ENCODE data around the gene VWA8.

VWA8 gene

DNA sequence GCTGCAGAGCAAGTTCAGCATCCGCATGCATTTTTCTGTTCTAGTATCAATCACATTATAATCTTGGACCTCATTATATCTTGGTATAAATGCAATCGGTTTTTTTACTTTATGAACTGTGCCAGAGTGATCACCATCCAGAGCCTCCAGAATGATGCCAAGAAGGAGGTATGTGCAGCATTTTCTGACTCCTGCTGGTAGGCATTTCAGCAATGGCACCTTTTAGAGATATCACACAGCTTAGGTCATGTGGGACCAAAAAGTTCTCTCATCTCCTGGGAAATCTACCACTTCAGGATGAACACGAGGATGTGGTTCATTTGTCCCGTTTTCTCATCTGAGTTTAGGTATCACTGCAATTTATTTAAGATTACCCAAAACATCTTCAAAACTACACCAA is 220.4 kb downstream of the VWA8 start:
- no peak for DNase-seq

GRCh38 chr13:41722684-41723535 is 238.0 kb downstream of the VWA8 start:
- no peak for DNase-seq

DNA sequence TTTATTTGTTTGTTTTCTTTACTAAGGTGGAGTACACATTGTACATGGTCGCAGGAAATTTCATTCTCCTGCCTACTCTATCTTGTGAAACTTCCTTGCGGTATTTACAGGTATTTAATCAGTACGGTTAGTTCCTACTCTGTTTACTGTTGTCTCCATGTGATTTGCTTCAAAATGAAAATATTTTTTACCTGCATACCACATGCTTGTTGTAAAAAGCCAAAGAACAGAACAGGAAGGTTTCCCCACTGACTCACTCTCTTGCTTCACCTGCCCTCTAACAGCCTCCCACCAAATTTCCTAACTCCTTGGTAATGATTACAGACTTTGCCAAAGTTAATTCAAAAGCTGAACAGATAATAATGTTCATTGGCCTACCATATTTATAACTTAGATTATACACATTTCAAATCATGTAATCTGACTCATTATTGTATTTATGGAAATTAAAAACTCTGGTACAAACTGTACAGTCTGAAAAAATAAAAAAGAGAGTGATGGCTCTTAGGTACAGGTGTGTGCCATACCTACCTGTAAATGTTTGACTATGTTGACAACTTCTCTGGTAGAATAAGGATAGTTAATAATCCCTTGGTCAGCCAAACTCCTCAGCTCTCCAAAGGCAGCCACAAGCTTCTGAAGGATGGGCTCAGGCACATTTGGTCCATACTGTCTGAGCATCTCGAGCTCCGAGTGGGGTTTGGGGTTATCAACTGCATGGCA is 239.9 kb downstream of the VWA8 start:
- DNase-seq: no peak

GRCh38 chr13:41716236-41716635 is 244.7 kb downstream of the VWA8 start:
- DNase-seq: no peak

DNA sequence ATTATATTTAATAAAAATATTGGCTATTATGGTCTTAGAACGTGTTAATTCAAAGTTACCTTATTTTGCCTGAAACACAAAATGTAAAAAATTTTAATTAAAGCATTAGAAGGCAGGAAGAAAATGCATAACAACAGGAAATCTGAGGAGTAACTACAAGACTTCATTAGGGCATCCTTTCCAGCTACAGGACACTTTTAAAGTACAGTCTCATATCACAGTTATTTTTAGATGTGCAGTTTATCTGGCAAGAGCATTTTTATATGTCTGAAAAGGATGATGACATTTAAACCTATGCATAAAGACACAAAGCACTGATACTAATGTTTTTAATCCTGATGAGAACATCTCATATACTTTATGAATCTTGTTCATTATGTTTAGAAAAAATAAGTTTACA is 247.5 kb downstream of the VWA8 start:
- no peak for DNase-seq

DNA sequence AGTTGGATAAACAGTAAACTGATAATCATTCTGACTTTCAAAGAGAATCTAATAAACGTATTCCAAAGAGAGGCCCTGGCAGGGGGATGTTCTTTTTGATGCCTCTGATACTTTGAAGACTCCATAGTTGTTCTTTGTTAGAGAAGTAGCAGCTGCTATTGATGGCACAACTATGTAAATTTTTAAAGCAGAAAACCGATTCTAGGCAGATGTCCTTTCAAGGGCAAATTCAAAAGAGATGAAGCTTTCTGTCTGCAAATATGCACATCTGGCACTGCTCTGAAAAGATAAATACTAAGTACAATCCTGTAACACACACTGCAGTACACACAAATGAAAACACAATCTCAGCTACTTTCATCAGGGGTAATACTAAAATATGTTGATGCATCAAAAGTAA is 250.1 kb downstream of the VWA8 start:
- no peak for DNase-seq

DNA sequence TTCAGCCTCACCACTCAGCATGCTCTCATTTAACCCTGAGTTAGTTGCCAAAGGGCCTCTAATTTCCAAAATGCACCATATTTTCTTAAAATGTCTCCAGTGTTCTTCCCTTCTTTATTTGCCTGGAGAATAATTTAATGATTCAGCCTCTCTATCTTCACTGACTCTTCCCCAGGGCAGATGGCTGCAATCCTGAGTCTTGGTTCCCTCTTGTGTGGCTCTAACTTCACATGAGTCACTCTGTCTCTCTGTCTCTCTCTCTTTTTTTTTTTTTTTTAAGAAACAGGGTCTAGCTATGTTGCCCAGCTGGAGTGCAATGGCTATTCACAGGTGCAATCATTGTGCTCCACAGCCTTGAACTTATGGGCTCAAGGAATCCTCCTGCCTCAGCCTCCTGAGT is 251.4 kb downstream of the VWA8 start:
- DNase-seq: no peak

DNA sequence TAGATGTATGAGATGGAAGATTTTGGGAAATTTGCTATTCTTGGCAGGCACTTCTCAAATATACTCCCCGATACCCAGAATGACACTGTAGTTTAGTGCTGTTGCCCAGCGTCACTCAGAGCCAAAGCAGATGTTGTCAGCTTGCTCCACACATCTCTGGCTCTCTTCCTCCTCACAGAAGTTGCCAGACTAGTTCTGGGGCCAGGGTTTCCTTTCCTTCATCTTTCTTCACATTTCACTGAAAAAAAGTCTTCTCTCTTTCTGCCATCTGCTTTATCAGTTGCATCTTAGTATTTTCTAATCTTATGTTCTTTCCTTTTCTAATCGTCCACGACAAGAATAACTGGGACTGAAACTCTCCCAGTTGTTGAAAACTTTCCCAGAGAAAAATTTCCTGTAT is 252.2 kb downstream of the VWA8 start:
- no peak for DNase-seq

DNA sequence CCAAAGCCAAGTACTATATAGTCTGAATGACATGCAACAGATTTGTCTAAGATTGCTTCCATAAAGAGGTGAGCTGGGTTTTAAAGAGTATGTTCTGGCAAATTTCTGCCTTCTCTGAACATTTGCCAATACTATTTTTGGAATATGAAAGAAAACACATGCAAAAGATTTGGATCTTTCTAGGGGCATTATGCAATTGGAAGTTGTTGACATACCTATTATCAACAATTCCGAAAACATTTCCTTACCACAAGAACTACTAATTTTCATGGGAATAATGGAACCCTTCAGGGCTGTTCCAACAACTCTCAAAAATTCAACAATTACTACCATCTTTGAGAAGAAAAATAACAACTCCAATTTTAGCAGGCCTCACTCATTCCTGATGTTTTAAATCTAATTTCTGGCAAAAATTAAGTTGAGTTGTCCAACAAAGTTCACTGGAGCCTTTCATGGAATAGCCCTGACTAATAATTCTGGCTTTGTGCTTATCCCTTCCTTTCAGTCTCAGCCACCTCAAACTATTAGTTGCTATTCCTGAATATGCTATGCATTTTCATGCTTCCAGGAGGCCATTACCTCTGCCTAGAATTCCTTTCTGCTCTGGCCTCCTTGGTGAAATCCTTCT is 253.6 kb downstream of the VWA8 start:
- DNase-seq: no peak

DNA sequence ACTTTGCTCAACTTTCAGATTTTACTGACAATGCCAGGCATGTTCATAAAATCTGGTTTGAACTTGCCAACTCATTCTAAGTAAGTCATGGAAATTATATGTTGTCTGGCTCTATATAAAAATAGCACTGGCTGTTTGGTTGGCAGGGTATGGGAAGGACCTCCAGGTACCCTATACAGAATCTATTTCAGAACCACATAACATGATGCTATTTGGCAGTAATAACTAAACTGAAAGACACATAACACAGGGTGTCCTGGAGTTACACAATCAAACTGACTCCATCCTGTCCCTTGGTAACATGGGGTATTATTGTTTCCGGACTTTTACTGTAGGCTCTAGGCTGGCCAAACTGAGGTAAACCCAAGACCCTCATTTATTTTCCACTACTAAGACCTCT is 254.8 kb downstream of the VWA8 start:
- DNase-seq: no peak

DNA sequence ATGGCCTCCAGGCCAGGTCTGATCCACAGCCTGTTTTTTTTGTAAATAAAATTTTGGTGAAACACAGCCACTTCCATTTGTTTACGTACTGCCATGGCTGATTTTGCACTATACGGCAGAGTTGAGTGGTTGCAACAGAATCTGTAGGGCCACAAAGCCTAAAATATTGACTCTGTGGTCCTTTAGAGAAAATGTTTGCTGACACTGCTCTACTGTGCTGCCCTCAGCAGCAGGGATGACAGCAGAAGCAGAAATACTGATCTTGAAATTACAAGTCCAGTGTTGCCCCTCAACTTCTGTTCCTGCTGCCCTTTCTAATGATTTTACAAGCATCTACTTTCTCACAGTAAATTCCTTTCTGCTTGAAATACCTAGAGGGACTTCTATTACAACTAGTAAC is 258.4 kb downstream of the VWA8 start:
- no peak for DNase-seq

- no peak for DNase-seq
These were observed 259.2 kb downstream of the VWA8 start for GRCh38 chr13:41701676-41702075.

GRCh38 chr13:41700790-41701310 is 260.1 kb downstream of the VWA8 start:
- DNase-seq: no peak

- no peak for DNase-seq
These were observed 261.1 kb downstream of the VWA8 start for GRCh38 chr13:41699759-41700158.

GRCh38 chr13:41697578-41697977 is 263.3 kb downstream of the VWA8 start:
- no peak for DNase-seq

- DNase-seq: no peak
These were observed 264.5 kb downstream of the VWA8 start for GRCh38 chr13:41696163-41697003.

DNA sequence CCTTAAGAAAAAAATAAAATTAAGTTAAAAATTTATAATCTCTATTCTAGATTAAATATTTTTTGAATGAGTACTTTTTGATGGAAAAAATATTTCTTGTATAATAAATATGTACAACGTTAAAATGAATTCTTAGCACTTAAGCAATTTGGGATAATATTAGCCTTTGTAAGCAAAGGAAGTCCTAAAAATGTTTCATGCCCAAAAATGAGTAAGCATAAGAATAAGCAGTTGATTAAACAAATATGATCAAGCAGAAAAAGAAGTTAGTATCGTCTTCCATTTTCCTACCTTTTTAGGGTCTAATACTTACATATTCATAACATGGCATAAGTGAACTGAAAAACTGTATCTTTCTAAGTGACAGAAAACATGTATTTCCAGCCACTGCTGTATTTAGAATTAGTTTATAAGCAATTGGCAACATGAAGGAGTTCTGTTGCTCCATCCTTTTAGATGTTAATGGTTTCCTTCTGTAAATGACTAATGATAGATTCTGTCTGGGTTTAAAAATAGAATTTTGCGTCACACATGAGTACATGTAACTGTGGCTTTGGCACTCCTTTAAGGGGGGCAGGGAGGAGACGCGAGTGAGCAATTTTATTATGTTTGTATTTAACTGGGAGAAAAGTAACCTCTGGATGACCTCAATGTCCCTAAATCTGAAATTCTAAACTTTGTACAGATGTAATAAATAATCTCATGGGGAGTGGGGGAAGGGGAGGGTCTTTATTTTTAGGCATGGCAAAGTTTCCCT is 266.2 kb downstream of the VWA8 start:
- DNase-seq: no peak

DNA sequence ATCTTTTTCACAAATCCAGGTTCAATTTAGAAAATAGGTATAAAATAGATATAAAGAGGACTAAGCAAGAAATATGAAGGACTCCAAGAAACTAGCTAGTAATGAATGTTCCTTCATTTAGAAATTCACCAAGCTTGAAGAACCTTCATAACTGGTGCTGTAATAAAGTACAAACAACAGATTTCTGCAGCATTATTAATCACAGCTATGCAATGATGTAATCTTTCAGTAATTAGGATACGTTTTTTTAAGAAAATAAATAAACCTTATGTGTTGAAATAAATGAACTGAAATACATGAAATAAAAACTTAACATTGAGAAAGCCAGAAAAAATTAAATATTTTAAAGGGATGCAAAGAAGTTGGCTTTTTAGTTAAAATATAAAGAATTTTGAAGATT is 267.5 kb downstream of the VWA8 start:
- DNase-seq: no peak

- no peak for DNase-seq
These were observed 269.6 kb downstream of the VWA8 start for GRCh38 chr13:41691274-41691673.

- DNase-seq: no peak
These were observed 278.1 kb downstream of the VWA8 start for GRCh38 chr13:41682766-41683165.

DNA sequence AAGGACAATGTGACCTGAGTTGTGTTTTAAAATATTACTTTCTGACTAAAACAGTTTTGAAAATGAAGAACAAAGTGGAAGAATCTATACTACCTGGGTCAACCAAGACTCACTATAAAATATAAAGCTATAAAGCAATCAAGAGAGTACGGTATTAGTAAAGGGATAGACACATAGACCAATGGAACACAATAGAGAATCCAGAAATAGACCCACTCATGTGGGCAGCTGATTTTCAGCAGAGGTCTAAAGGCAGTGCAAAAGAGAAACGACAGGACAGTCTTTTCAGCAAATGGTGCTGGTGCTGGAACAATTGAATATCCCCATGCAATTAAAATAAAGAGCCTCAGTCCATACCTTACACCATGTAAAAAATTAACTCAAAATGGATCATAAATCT is 278.9 kb downstream of the VWA8 start:
- no peak for DNase-seq

GRCh38 chr13:41681587-41681986 is 279.3 kb downstream of the VWA8 start:
- no peak for DNase-seq
